ENCODE measurements around the gene ASB5.
"Not testable (repeated sequence)": the region's sequence is repeated elsewhere in the genome, so short reads cannot be mapped to it uniquely, and the experiment has no call there.

The ASB5 gene

GRCh38 chr4:176268963-176269362, at the start of gene ASB5:
ASB5 (minus strand) TSS chr4:176269222; CDS start chr4:176269108, 114 bp downstream.
- Mint-ChIP-seq H3K9me3 (no peaks in the 10 kb centered on the region), H3K36me3 (ENCODE audit: low read depth) (no peaks in the 10 kb centered on the region), H3K4me3 (no peak within 1 kb of the TSS), H3K27me3 (peaks cover 12% of the 10 kb centered on the region), H3K4me1 (ENCODE audit: low read depth) (no peaks in the 10 kb centered on the region), H3K27ac (no peak within 1 kb of the TSS)
- DNase-seq: no peak

- Mint-ChIP-seq H3K27ac (no peak overlapping the region), H3K4me1 (ENCODE audit: low read depth) (peaks cover 10% of the 10 kb centered on the region), H3K9me3 (no peaks in the 10 kb centered on the region), H3K4me3 (no peak overlapping the region), H3K27me3 (peaks cover 7% of the 10 kb centered on the region), H3K36me3 (ENCODE audit: low read depth) (no peaks in the 10 kb centered on the region)
- no peak for DNase-seq
Measured at GRCh38 chr4:176313596-176314336, 44.7 kb upstream of the ASB5 start.

GRCh38 chr4:176309772-176310171, 40.8 kb upstream of the ASB5 start:
- H3K36me3 Mint-ChIP-seq (ENCODE audit: low read depth): no peaks in the 10 kb centered on the region
- H3K27me3 Mint-ChIP-seq: peaks cover 32% of the 10 kb centered on the region
- no peaks in the 10 kb centered on the region for H3K4me1 Mint-ChIP-seq (ENCODE audit: low read depth)
- no peaks in the 10 kb centered on the region for H3K9me3 Mint-ChIP-seq
- H3K27ac Mint-ChIP-seq: no peak overlapping the region
- H3K4me3 Mint-ChIP-seq: no peak overlapping the region
- DNase-seq: no peak

- no peak overlapping the region for H3K4me3 Mint-ChIP-seq
- H3K27me3 Mint-ChIP-seq: peaks cover 39% of the 10 kb centered on the region
- no peaks in the 10 kb centered on the region for H3K4me1 Mint-ChIP-seq (ENCODE audit: low read depth)
- H3K27ac Mint-ChIP-seq: no peak overlapping the region
- no peaks in the 10 kb centered on the region for H3K36me3 Mint-ChIP-seq (ENCODE audit: low read depth)
- no peaks in the 10 kb centered on the region for H3K9me3 Mint-ChIP-seq
- no peak for DNase-seq
Measured at GRCh38 chr4:176309046-176309445, 40.0 kb upstream of the ASB5 start.

GRCh38 chr4:176308441-176308840, 39.4 kb upstream of the ASB5 start:
- H3K4me3 Mint-ChIP-seq: no peak overlapping the region
- H3K27ac Mint-ChIP-seq: no peak overlapping the region
- H3K9me3 Mint-ChIP-seq: no peaks in the 10 kb centered on the region
- no peaks in the 10 kb centered on the region for H3K36me3 Mint-ChIP-seq (ENCODE audit: low read depth)
- H3K4me1 Mint-ChIP-seq (ENCODE audit: low read depth): no peaks in the 10 kb centered on the region
- DNase-seq: no peak
- peaks cover 44% of the 10 kb centered on the region for H3K27me3 Mint-ChIP-seq

GRCh38 chr4:176307666-176307930, 38.6 kb upstream of the ASB5 start:
- no peak overlapping the region for H3K27ac Mint-ChIP-seq
- peaks cover 44% of the 10 kb centered on the region for H3K27me3 Mint-ChIP-seq
- no peak for DNase-seq
- no peaks in the 10 kb centered on the region for H3K9me3 Mint-ChIP-seq
- no peak overlapping the region for H3K4me3 Mint-ChIP-seq
- no peaks in the 10 kb centered on the region for H3K36me3 Mint-ChIP-seq (ENCODE audit: low read depth)
- H3K4me1 Mint-ChIP-seq (ENCODE audit: low read depth): no peaks in the 10 kb centered on the region

GRCh38 chr4:176306837-176307665, 38.0 kb upstream of the ASB5 start:
- no peak for DNase-seq
- H3K4me3 Mint-ChIP-seq: no peak overlapping the region
- H3K9me3 Mint-ChIP-seq: no peaks in the 10 kb centered on the region
- no peaks in the 10 kb centered on the region for H3K36me3 Mint-ChIP-seq (ENCODE audit: low read depth)
- no peak overlapping the region for H3K27ac Mint-ChIP-seq
- peaks cover 44% of the 10 kb centered on the region for H3K27me3 Mint-ChIP-seq
- no peaks in the 10 kb centered on the region for H3K4me1 Mint-ChIP-seq (ENCODE audit: low read depth)

GRCh38 chr4:176303938-176304337, 34.9 kb upstream of the ASB5 start:
- Mint-ChIP-seq H3K27me3 (peaks cover 47% of the 10 kb centered on the region), H3K36me3 (ENCODE audit: low read depth) (no peaks in the 10 kb centered on the region), H3K27ac (no peak overlapping the region), H3K9me3 (no peaks in the 10 kb centered on the region), H3K4me1 (ENCODE audit: low read depth) (no peaks in the 10 kb centered on the region), H3K4me3 (no peak overlapping the region)
- no peak for DNase-seq

- Mint-ChIP-seq H3K4me3 (no peak overlapping the region), H3K27ac (no peak overlapping the region), H3K36me3 (ENCODE audit: low read depth) (no peaks in the 10 kb centered on the region), H3K9me3 (no peaks in the 10 kb centered on the region), H3K4me1 (ENCODE audit: low read depth) (no peaks in the 10 kb centered on the region), H3K27me3 (peaks cover 37% of the 10 kb centered on the region)
- no peak for DNase-seq
Measured at GRCh38 chr4:176302283-176303275, 33.6 kb upstream of the ASB5 start.

GRCh38 chr4:176300565-176300964, 31.5 kb upstream of the ASB5 start:
- Mint-ChIP-seq H3K27ac (no peak overlapping the region), H3K27me3 (peaks cover 24% of the 10 kb centered on the region), H3K9me3 (no peaks in the 10 kb centered on the region), H3K4me3 (no peak overlapping the region), H3K4me1 (ENCODE audit: low read depth) (no peaks in the 10 kb centered on the region), H3K36me3 (ENCODE audit: low read depth) (no peaks in the 10 kb centered on the region)
- no peak for DNase-seq

- Mint-ChIP-seq H3K27me3 (peaks cover 20% of the 10 kb centered on the region), H3K4me1 (ENCODE audit: low read depth) (no peaks in the 10 kb centered on the region), H3K4me3 (no peak overlapping the region), H3K27ac (no peak overlapping the region), H3K9me3 (no peaks in the 10 kb centered on the region), H3K36me3 (ENCODE audit: low read depth) (no peaks in the 10 kb centered on the region)
- DNase-seq: no peak
Measured at GRCh38 chr4:176300036-176300435, 31.0 kb upstream of the ASB5 start.

- DNase-seq: no peak
- no peak overlapping the region for H3K4me3 Mint-ChIP-seq
- H3K27ac Mint-ChIP-seq: no peak overlapping the region
- peaks cover 11% of the 10 kb centered on the region for H3K27me3 Mint-ChIP-seq
- no peaks in the 10 kb centered on the region for H3K9me3 Mint-ChIP-seq
- H3K4me1 Mint-ChIP-seq (ENCODE audit: low read depth): no peaks in the 10 kb centered on the region
- no peaks in the 10 kb centered on the region for H3K36me3 Mint-ChIP-seq (ENCODE audit: low read depth)
Measured at GRCh38 chr4:176298664-176299063, 29.6 kb upstream of the ASB5 start.

GRCh38 chr4:176295907-176296306, 26.9 kb upstream of the ASB5 start:
- not testable (repeated sequence) for H3K4me1 Mint-ChIP-seq (ENCODE audit: low read depth); H3K27me3 Mint-ChIP-seq; H3K4me3 Mint-ChIP-seq; H3K9me3 Mint-ChIP-seq; H3K36me3 Mint-ChIP-seq (ENCODE audit: low read depth); DNase-seq; H3K27ac Mint-ChIP-seq

GRCh38 chr4:176293660-176294059, 24.6 kb upstream of the ASB5 start:
- Mint-ChIP-seq H3K27ac (no peak overlapping the region), H3K9me3 (no peaks in the 10 kb centered on the region)

More at GRCh38 chr4:176293660-176294059, 24.6 kb upstream of the ASB5 start:
- H3K4me3 Mint-ChIP-seq: no peak overlapping the region
- no peaks in the 10 kb centered on the region for H3K27me3 Mint-ChIP-seq
- H3K4me1 Mint-ChIP-seq (ENCODE audit: low read depth): no peaks in the 10 kb centered on the region
- no peak for DNase-seq
- H3K36me3 Mint-ChIP-seq (ENCODE audit: low read depth): no peaks in the 10 kb centered on the region
